GM03348 (cell line): ENCODE data around the gene ATP13A4.

Experiments used
- DNase-seq: peaks from one replicate; pipeline ENCODE4 v3.0.0; 2012; ENCODE audit warnings: low spot score

Gene ATP13A4

DNA sequence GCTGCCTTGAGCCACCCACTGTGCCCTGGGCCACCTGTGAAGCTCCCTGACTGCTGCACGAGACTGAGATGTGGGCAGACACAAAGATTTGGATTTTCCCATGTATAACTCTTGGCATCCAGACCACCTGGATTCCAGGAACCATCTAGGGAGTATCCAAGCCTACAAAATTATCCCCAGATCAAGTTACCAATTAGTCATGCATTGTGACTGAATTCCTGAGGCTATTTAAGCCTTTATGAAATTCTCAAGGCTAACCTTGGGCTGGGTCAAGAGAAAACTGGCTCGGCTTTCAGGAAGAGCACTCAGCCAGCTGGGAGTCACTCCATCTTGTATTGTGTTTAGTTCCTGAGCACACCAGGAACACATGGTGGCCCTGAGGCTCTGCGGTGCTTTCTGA, 162.8 kb downstream of the ATP13A4 start:
- no peak for DNase-seq

DNA sequence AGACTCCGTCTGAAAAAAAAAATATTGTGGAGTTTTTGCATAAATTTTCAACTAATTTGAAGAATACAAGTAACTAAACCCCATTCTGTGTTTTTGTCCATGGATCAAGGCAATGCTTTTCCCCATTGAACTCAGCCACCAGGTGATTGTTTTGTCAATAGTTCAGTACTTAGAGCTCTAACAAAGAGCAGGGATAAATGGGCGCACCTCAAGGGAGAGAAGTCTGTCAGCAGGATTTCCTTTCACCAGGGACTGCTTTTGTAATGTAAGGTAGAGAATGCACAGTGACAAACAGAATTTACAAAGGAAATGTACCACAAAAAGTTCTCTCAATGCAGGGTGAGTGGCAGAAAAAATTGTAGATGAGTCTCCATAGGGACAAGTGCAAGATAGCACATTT, 165.4 kb downstream of the ATP13A4 start:
- no peak for DNase-seq

DNA sequence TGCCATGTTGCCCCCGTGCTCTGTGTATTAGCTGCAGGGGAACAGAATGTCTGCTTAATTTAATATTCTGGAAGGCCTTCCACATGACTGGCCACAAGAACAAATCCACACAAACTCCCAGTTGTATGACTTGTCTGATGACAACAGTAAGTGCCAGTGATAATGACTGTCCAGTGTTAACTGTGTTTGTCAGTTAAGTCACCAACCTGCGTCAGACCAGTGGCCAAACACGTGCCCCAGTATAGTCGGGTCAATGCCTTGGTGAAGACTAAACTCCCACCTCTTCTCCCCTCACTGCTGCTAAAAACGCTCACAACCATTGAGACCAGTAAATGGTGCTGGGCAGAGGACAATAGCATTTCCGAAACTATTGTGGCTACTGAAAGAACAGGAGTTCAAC, 166.3 kb downstream of the ATP13A4 start:
- DNase-seq: no peak

DNA sequence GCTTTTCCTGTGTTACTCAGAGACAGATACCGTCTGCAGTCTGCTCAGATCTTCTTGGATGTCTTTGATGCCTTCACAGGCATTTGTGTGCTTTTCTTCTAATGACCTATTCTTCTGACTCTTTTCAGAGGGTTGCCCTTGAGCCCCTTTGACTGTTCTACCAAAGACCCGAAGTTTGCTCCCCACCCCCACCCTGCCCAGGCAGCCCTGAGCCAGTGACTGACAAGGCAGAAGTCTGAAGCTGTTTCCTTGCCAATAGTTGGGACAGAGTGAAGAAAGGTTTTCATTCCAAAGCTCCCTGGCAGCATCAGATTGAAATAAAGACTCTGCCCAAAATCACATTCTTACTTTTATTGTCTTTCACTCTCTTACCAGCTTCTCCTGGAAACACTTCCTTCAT, 167.1 kb downstream of the ATP13A4 start:
- DNase-seq: no peak

DNA sequence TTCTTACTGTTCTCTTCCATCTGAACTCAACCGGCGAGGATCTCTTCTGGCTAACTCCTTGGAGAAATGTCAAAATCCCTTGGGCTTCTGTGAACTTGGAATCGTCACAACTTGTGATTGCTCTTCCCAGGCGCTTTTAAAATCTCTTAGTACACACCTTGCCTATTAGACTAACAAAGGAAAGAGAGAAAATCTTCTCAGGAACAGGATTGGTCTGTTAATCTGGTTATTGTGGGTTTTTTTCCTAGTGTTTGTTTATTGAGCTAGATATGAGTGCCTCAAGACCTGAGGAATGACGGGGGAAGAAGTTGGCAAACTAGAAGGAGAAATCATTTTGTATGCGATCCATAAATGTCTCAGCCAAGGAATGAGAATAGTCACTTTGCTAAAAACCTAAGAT, 176.0 kb downstream of the ATP13A4 start, which contains the start of gene ATP13A5:
TSS of gene ATP13A5 (minus strand) at position 48 of the 400 bp plus-strand sequence. CDS start at position 20, 28 bp downstream.
- no peak for DNase-seq

DNA sequence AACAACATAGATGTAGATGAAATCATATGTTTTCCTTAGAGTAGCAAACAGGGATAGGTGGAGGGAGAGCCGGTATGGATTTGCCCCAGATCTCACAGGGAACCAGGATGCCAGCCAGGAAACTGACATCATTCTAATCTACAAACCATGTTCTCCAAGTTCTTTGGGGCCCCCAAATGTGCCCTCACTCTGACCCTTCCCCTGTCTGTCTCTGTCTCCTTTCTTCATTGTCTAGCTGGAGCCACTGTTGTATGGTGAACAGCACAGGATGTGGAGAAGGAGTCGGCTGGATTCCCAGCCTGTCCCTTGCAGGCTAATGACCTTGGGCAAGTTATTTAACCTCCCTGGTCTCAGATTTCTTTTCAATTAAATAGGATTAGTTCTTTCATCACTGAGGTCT, 177.1 kb downstream of the ATP13A4 start:
- DNase-seq: no peak

DNA sequence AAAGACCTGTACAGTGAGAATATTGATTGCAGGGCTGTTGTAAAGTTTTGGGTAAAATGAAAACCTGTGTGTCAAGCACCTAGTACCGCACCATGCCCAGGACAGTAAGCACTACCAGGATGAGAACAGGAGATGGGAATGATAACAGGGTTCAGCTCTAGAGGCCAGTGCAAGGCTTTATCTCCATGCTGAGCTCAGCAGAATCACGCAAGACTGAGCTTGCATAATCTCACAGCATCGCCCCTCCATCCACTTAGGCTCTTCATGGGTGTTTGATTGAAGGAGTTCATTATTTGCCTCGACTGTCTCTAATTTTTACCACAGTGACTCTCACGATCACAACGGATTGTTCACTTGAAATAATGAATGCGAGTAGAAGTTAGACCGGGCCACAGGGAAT, 179.1 kb downstream of the ATP13A4 start:
- DNase-seq: no peak

DNA sequence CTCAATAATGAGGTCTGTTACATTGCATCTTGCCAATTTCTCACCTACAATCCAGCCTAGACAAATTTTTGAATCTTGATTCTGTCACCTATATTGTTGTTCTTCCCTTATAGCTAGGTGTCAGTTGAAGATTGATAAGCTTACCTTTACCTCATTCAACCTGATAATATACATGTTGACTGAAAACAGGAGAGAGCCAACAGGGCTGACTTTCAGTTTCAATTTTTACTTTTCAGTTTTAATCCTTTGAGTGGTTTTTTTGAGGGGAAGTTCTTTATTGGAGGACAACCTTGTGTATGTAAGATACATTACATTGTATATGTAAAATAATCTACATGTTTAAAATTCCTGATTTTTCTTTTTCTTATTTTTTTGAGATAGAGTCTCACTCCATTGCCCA, 181.9 kb downstream of the ATP13A4 start:
- DNase-seq: no peak

DNA sequence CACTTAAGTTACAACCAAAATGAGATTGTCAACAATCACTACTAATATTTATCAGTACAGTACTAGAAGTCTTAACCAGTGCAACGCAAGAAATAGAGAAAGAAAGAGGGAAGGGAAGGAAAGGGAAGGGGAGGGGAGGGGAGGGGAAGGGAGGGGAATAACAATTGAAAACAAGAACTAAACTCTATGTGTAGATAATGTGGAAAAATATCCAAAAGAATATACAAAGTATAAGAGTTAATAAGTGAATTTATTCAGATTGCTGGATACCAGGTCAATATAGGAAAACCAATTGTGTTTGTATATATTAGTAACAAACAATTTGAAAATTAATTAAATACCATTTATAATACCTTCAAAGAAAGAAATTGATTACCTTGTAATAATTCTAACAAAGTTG, 186.8 kb downstream of the ATP13A4 start:
- no peak for DNase-seq

DNA sequence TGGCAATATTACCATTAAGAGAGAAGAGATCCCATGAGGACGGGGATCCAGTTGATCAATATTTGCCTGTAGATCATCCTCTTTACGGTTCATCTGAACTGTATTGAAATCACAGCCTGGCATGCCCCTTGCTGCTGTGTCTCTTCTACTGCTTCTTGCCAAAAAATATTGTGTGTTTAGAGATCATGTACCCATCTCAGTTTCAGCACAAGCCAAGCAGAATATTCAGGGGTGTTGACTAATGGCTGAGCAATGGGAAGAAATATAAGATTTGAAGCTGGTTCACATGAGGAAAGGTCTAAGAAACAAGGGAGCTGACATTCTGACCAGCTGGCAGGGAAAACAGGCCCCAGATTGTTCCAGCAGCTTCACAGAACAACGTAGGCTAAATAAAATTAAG, 197.4 kb downstream of the ATP13A4 start:
- no peak for DNase-seq

DNA sequence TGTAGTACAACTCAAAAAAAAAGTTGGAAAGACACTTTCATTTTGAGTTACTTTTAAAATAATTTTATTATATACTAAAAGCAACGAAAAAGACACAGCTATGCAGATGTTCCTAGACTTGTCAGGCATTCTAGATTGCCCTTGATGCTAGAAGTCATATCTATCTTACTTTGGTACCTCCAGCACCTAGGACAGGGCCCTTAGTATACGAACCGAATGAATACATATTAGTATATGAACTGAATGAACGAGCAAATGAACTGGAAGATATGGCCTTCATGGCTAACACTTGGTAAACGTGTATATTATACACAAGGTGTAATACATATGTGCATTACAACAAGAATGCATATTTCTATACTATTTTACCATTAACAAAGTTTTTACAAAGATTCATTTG, 200.3 kb downstream of the ATP13A4 start:
- no peak for DNase-seq
